HG03066 (cell line): ENCODE measurements around the gene ENTREP1.

Source experiments
- ATAC-seq: cut with Tn5 transposase; IDR thresholded peaks from one replicate; pipeline ENCODE4 v1.9.1; 2021; ENCODE audit warnings: low read depth; ENCODE audit not compliant: unreplicated experiment

Gene ENTREP1

DNA sequence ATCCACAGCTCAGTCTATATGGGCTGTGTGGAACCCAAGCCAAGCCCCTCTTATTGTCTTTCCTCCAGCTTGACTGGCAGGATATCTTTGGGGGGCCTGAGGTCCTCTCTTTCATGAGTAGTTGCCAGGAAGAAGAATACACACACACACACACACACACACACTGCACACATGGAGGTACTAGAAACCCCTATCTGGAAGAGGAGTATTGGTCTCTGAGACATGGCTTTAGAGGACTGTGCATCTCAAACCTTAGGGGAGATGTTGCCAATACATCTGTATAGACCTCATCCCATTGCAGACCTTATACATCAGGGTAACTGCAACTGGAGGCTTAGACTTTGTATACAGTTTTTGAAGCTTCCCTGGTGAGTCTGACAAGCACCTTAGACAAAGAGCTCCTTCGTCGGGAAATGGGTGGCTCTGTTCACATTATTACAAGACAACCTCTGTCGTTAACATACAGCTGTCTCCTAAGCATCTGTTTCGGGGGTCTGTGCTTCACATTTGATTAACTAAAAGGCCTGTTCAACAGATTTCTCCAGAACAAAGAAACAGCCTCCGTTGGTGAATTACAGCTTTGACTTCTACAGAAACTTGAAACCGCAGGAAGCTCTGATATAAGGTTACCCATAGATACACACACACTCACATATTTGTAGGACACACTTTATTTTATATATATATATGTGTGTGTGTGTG is 5.5 kb upstream of the ENTREP1 start:
- ATAC-seq = no peak

DNA sequence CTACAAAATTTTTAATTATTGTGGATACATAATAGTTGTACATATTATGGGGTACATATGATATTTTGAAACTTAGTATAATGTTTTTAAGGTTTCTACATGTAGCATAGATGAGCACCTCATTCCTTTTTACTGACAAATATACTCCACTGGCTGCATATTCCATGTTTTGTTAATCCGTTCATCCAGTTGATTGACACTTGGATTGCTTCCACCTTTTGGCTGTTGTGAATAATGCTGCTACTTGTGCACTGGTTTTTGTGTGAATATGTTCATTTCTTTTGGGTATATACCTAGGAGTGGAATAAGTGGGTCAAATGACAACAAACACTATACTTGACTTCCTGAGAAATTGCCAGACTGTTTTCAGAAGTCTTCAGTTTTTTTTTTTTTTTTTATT is 2.8 kb upstream of the ENTREP1 start:
- no peak for ATAC-seq

DNA sequence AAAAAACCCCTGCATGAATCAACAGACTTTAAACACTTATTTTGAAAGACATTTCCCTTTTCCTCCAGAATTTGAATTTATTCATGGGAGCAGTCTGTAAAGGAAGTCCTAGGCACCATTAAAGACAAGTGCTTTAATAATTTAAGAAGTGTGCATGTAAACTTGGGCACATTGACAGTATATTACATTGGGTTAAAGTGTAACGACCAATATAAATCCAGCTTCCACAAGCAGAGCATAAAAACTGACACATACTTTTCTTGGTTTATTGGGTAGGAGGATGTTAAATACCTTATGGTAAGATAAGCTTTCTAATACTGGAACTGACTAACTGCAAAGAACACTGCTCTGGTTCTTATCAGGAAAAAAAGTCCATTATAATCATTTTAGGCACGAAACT is 1.2 kb upstream of the ENTREP1 start:
- ATAC-seq = no peak

DNA sequence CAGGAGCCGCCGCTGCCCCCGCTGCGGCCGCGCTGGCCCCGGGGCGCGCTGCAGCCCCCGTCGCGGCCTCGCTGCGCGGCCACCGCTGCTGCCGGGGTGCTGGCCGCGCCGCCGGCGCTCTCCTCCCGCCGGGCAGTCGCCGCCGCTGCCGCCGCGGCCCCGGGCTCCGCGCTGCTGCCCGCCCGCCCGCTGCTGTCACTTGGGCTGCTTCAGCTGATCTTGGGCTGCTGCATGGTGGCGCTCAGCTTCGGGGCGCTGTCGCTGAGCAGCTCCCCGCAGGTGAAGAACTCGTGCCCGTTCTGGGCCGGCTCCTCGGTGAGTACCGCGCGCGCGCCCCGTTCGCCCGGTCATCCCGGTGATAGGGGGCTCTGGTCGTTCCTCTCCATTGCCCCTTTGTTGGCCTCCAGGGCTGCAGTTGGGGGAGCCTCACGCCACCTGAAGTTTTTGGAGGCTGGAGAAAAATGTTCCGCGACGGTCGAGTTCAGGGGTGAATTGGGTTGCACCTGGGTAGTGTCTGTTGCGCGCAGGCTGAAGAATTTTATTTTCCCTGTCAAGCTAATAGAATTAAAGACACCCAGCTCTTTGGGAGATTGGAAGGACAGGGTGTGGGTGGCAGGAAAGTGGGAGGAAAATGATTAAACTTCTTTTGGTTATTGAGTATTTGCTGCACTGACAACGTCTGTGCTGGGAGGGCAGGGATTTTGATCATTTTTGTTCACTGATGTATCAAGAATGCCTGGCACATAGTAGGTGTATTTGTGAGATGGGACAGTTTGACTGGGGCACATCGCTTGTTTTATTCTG is 596 bp downstream of the ENTREP1 start:
- no peak for ATAC-seq

DNA sequence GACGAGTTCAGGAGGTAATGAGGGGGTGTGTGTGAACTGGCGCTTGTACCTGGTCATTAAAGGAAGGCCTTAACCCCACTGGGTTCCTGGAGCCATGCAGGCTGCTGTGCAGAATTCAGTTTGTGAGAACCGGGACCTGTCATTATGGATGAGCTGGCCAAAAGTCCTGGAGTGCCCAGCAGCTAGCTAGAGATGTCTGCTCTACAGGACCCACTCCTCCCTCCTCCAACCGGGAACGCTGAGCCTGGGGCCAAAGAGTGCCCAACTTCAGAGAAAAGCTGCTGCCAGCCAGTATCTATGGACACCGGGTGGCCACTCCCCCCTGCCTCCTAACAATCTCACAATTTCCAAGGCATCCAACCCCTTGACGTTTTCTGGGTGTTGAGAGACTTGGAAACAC is 1.2 kb downstream of the ENTREP1 start:
- ATAC-seq = no peak

DNA sequence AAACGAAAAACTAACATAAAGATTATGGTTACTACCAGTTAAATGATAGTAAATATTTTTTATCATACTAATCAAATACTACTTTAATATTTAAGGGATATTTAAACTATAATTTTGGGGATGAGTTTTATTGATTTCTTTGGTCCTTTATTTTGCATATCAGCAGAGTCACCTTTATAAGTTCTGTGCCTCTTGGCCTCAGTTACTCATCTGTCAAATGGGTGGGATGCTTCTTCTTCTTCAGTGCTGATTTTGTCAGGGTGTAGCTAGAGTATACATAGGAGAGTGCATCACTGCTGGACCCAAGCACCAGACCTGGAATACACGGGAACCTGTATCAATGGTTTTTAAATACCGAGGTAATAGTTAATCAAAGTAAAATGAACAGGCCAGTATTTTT is 5.6 kb downstream of the ENTREP1 start:
- ATAC-seq = no peak

DNA sequence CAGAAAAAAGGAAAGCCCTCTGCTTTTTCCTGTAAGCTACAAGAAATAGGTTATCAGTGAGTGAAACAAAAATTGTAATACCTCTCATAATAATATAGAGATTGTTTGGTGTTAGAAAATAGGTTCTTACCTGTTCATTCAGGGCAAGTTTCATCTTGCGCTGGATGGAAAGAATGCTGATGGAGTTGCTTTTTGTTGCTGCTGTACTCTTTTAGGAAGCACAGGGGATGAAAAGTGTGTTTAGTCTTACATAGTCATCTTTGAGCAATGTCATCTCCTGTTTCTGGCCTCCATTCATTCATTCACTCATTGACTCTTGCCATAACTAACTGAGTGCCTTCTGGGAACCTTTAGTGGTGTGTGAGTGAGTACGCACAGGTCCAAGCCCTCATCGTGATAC is 6.4 kb downstream of the ENTREP1 start:
- ATAC-seq = no peak

DNA sequence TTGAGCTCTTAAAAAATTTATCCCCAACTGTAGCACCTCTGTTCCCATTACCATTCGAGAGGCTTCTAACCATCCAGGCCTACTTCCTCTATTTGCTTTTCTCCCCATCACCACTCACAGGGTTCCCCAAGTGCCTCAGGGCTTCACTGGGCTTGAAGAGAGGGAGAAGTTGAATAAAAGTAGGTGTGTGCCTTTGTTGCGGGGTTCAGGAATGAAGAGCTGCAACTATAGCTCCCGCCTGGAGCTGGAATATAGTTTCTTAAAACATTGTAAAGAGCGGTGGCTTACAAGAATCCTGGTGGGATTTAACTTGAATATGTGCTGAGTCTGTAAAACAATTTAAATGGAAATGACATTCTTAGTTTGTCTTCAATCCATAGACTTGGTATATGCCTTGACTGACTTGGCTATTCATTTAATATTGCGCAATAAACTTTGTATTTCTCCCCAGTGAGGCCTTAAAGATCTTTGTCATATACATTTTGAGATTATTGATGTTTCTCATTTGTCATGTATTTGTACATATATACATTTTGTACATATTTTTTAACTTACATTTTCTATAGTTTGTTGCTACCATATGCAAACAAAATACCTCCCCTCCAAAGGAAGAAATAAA is 7.2 kb downstream of the ENTREP1 start:
- ATAC-seq = no peak

DNA sequence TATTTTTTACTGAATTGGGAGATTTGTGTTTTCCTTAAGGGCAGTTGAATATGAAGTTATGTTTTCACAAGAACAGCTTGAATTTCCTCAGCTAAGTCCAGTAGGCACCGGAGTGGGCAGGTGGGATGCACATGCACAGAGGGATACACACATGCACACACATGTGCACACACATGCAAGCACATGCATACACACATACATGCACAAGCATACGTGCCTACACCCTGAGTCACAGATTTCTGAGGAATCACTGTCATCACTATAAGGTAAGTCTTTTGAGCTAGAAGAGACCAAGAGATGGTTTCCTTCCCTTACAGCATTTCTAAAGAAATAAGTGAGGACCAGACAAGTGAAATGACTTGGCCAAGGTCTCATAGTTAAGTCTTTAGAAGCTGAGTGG is 8.7 kb downstream of the ENTREP1 start:
- no peak for ATAC-seq

DNA sequence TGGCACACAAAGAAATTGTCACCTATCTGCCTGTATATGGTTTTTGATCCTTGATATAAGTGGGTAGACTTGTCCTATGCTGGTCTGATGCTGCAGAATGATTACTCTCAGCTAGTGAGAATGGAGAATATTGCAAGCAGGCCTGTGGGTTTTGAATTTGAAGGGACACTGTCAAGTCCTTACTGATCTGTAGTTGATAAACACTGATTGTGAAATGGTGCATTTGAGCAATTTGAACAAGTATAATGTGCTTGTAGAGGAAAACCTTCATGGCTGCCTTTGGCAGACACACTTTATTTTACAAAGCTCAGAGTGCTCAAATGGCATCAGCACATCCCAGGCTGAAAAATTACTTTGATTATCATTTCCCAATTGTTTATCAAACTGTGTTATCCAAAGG is 9.3 kb downstream of the ENTREP1 start:
- no peak for ATAC-seq

DNA sequence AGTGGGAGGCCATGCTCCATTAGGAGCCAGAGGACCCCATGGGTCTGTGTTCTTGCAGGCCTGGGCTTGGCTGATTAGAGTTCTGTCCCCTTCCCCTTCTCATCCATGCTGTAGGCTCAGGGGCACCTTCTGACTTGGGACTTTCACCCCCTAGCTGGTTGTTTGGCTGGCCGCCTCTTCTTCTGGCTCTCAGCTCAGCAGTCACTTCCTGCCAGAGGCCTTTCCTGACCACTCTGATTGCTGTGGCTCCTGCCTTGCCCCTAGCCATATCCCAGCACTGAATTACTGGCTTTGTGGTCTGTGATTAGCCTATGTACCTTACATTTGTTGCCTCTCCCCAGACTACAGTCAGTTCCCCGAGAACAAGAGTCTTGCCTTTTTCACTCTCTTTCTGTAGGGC is 14.6 kb downstream of the ENTREP1 start:
- ATAC-seq = no peak

DNA sequence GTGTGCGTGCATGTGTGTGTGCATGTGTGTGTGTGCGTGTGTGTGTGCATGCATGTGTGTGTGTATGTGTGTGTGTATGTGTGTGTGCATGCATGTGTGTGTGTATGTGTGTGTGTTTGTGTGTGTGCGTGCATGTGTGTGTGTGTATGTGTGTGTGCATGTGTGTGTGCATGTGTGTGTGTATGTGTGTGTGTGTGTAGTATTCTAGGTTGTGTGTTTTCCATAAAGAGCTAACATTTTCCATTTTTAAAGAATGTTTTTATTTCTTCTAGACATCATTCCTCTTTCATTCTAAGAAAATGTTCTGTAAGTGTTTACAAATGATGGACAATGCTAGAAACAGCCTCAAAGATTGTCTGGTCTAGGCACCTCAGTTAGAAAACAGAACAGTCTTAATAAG is 15.6 kb downstream of the ENTREP1 start:
- ATAC-seq = no peak

DNA sequence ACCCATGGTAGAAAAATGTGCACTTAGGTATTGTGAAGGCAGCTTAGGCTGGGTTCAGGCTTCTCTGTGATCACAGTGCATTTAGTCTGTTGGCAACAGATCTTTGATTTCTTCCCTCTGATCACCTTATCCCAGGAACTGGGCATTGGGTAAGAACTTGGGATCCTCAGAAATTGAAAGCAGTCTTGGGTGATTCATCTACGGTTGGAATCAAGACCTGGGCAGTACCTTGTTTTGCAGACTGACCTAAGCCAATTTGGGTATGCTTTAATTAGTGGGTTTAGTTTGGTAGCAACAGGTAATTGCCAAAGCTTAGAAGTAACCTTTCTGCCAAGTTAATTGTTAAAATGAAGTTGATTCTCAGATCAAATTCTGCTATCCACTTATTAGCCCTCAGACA is 17.8 kb downstream of the ENTREP1 start:
- ATAC-seq = no peak

DNA sequence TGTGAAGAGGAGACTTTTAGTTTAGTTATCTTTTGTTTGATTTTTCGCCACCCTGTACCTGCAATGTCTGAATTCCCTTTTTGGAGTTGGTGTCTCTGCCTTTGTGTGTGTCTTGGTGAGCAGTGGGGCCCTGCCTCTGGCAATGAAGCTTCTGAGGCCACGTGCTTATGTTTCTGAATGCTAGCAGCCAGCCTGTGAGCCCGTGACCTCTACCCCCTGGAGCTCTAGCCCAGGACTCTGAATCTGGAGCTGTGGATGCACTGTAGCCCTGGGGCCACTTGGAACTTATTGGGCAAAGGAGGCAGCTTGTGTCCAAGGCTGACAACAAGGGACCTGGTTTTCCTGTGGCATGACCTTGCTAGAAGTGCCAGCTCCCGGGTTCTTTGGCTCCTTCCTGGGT is 19.4 kb downstream of the ENTREP1 start:
- no peak for ATAC-seq

DNA sequence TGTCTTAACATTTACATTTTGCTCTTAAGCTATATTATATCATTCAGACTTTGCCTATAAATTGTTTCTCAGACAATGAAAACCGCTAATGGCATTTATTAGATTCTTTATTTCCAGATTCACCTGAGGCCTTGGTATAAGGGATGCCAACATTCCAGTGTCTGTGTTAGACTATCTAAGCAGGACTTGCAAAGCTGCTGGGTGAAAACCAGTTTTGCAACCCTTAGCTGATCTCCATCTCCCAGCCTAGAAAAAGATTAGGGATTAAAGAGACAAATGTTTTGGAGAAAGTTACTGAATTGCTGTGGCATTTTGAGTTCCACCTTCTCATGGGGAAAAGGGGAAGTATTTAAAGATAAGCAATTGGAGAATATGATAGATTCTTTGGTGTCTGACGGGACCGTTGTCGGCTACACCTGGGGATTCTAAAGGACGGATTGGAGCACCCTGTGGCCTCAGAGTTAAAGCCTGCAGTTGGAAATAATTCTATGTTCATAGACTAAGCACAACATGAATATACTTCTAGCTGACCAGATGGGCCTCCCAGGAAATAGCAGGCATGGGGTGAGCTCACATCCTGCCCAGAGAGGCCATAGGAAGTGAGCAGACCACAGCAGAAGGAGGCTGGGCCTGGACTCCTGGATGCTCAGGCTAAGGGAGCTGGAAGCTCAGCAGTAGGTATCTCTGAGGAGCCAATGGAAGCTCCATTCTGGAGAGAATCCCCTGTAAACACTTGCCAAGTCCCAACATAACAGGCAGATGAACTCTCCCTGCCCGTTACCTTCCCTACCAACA is 21.8 kb downstream of the ENTREP1 start:
- ATAC-seq = no peak

DNA sequence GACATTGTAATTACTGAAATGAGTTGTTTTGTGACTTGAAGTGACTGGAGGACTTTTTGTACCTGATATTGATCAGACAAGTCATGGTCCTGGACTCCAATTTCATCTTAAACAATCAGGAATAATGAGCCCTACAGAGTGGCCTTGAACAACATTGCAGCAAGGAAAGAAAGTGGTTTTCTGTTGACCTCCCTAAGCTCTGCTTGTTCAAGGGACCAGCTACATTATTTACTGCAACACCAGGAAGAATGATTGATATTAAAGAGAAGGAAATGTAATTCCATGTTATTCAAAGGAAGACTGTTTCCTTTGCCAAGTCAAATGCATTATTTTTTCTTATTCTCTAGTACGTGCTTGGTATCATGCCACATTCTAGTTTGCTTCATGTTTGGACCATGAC is 22.6 kb downstream of the ENTREP1 start:
- no peak for ATAC-seq

DNA sequence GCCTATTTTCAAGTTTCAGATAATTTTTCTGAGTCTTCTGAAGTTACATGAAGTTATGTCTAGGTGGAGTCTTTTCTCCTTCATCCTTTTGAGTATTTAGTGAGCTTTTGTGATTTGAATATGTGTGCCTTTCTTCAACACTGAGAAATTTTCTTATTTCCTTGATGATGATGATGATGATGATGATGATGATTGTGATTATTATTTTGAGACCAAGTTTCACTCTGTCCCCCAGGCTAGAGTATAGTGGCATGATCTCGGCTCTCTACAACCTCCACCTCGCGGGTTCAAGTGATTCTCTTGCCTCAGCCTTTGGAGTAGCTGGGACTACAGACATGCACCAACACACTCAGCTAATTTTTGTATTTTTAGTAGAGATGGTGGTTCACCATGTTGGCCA is 26.2 kb downstream of the ENTREP1 start:
- no peak for ATAC-seq

DNA sequence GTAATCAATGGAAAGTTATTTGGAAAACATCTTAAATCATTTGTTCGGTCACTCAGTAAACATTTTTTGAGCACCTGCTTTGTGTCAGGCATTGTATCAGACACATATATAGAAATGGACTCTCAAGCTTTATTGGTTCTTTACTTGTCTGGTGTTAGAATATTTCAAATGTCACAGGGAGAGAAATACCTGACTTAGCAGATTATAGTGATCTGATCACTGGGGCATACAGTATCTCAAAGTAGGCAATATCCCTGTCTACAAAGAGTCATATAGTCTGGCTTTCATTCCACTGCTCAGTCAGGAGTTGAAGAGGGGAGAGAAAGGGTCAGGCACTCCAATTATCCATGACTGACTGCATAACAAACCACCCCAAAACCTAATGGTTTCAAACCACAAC is 30.2 kb downstream of the ENTREP1 start:
- no peak for ATAC-seq

DNA sequence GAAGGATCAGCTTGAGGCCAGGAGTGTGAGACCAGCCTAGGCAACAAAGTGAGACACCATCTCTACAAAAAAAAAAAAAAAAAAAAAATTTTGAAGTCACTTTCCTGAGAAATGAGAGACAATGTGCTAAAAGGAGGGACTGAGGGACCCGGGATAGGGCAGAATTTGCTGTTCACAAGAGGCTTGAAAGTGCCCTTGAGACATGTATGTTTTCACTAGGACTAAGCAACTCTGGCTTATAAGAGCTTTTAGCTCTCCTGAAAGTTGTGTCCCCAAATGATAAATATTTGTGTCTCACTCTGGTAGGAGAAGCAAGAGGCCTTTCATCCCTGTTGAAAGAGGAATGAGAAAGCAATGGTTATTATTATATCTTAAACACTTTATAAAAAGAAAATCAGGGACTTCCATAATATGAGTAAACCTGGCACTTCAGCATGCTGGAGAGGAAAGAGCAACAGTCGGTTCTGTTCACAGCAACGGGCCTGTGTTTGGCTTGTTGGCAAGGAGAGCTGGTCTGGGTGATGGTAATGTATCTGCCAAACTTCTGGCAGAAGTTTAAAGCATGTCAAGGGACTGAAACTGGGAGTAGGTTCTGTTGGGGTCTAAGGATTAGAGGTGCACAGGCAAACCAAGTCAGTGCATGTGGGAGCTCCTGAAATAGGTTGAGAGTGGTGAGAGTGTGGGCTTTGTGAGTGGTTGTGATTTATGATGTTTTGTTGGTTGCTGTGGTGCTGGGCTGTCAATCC is 32.2 kb downstream of the ENTREP1 start:
- no peak for ATAC-seq

DNA sequence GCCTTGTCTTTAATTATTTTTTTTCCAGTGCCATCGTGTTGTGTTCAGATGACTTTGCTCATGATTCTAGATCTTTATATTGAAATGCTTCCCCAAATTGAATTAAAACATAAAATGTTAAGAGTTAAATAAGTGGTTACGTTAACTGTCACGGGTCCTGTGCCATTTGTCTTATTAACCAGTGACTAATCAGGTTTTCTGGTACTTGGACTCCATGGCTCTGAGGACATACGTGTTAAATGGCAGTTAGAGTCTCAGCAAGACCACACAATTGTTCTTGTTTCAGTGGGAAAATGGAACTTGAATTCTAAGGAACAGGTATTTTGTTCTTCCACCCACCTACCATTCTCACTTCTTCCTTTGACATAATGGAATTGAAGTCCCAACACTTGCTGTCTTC is 32.8 kb downstream of the ENTREP1 start:
- ATAC-seq = no peak
